Activated effector memory CD4-positive, alpha-beta T cell treated with anti-CD3 and anti-CD28 coated beads, Interleukin-2, amount 50 U/mL, for 16 hours (primary cell): ENCODE results near the gene PILRB.

ENCODE experiments used
- DNase-seq: peaks from one replicate; pipeline ENCODE4 v3.0.0-alpha.2; 2020

Gene PILRB

DNA sequence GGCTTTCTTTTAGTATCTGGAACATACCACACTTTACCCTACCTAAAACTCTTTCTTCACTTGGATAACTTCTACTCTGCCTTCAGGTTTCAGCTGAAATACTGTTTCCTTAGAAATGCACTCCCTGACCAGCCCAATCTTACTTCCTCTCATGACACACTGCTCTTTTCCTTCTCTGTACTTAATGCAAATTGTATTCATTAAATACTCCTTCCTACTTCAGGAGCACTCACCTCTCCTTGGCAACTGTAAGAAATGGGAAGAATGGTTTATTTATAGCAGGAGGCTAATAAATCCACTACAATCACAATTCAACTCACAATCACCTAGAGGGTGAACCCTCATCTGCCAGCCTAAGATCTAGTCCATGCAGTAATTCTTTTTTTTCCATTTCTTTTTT is 55.4 kb downstream of the PILRB start:
- no peak for DNase-seq

DNA sequence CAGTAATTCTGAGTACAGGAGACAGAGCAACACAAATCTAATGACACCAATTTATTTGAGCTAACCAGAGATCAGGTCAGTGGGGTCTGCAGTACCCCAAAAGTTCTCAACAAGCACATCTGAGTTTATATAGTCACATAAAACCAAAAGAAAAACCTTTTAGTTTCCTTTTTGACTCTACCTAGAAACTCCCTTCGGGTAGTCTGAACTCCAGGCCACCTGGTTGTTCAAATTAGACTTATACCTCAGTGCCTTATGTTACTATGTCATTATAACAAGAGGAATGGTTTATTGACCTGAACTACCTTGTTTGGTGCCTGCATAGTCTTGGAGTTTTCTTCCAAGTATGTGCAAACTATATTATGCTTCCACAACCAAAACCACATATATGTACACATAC is 56.0 kb downstream of the PILRB start:
- no peak for DNase-seq

DNA sequence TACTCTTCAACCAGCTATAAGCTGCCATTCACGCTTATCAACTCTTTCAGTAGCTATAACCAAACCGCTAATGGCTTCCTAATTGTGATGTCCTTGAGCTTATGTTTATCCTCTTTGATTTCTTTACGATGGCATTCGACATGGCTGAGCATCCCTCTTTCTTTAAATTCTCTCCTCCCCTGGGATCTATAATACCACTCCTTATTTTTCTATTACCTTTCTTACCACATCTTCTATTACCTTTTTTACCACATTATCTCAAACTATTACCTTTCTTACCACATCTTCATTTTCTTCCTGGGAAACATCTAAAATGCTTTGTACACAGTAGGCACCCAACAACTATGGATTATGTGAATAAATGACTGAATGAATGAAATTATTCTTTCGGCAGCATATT is 57.5 kb downstream of the PILRB start:
- no peak for DNase-seq
